Gastrocnemius medialis (tissue), 4 donors: ENCODE measurements around the gene SUMO2.

Experiments
- CTCF ChIP-seq, 5 experiments: fragments of 450-650 bp in 3 of 5; fragments of 200-600 bp in 2 of 5; sonication (generic) in 2 of 5; IDR thresholded peaks in 4 of 5; conservative IDR thresholded peaks in 1 of 5; 1 replicate in 4 of 5; 2 replicates in 1 of 5; pipeline ENCODE4 v1.5.1; 2016 to 2019; ENCODE audit warnings: antibody characterized with exemption in 5 of 5, mild to moderate bottlenecking in 3 of 5, moderate library complexity in 3 of 5
- POLR2A ChIP-seq, 2 donors: fragments of 450-650 bp; IDR thresholded peaks; one replicate each; pipeline ENCODE4 v1.6.1; 2017; ENCODE audit warnings: antibody characterized with exemption in 2 of 2, mild to moderate bottlenecking in 2 of 2, moderate library complexity in 2 of 2

GRCh38 chr17:75176625-75177024 lies 6.1 kb downstream of the SUMO2 start:
- TF ChIP-seq CTCF (IDR thresholded peaks at IDR 0.05 in 4 of 5, conservative IDR thresholded peaks at IDR 0.05 in 1 of 5), result no peak
- no peak for TF ChIP-seq POLR2A (IDR thresholded peaks at IDR 0.05)
